NCI-H2227 (cell line): ENCODE measurements around the gene PRPF18.

ENCODE experiments used
- DNase-seq: peaks from one replicate; lab custom pipeline; 2025; ENCODE audit not compliant: unreplicated experiment; lab: John Stamatoyannopoulos, UW

PRPF18 gene

DNA sequence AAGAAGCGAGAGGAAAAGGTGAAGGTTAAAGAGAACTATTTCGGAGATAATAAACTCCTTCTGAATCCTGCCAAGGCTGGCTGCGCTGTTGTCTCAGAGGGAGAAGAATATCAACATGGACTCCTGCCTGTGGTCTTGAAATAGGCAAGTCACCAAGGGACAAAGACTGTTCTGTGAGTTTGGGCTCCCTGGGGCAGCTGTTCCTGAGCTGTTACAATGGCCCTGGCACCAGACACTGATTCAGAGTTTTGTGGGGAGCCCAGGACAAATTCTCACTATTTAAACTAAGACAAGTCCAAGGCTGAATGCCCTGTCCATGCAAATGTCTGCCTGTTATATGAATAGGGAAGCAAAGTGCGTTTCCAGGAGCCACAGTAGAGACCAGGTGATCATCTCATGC, 81.4 kb downstream of the PRPF18 start:
- DNase-seq = no peak

DNA sequence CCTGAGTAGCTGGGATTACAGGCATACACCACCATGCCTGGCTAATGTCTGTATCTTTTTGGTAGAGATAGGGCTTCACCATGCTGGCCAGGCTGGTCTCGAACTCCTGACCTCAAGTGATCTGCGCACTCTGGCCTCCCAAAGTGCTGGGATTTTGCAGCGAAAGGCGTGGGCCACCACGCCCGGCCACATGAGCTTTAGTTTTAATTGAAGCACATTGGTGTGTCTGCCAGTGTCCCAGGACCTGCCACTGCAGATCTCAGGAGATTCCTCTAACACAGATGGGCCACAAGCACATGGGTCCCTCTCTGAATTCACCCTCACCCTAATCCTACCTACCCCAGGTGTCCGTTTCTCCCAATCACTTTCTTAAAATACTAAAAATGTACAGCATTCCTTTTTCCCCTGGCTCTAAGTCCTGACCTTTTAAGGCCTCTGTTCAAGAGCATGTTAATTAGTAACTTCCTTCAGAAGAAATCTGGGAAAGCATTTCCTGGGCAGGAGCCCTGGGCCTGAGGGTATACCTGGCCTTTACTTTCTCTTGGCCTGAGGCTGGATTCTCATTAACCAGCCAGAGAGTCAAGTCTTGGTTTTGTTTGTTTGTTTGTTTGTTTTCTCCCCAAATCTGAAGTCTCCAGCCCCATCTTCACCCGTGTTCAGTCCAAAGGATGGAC, 82.6 kb downstream of the PRPF18 start:
- DNase-seq = no peak

DNA sequence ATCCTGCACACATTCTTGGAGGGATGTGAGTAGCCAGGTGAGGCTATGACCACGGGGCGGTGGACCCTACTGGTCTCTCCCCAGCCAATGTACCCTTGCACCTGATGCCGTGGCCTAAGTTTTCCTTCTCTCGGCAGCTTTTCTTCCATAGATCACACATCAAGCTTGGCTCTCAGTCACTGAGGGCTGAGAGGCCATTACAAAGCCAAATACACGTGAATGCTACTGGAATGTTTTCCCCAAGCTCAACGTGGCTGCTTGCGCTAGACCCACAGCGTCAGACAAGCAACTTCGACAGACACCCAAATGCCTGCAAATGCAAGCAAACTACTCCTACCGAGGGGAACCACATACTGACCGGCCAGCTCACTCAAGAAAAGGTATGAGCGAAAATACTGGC, 83.1 kb downstream of the PRPF18 start:
- DNase-seq = no peak

DNA sequence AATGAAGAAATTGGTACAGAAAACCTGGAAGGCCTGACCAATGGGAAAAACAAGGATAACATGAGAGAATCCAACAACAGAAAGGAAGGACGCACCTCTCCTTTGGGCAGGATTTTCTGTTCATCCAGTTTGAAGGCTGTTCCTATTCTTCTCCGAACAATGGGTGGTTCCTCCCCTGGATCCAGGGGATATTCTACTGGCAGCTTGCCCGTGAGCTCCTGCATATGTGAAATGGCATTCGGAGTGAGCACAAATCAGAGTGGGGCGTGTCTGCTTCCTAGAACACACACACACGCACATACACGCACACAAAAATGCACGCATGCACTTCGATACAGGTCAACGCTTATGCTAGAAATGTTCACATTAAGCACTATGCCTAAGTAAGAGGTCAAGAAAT, 83.5 kb downstream of the PRPF18 start:
- no peak for DNase-seq

DNA sequence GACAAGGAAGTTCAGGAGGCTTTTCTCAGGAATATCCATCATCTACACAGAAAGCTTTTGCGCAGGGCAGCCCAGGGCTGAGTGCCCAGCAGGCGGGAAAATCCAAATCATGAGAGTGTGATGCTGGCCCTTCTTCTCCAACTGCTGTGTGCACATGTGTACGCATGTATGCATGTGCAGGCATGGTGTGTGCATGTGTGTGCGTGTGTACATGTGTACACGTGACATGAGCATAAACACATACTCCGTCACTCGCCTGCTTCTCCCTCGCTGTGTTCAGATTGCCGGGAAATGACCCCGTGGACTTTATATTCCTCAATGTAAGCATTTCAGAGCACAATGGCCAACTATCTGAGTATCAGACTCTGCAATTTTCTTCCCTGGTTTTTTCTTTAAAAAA, 85.1 kb downstream of the PRPF18 start:
- no peak for DNase-seq

DNA sequence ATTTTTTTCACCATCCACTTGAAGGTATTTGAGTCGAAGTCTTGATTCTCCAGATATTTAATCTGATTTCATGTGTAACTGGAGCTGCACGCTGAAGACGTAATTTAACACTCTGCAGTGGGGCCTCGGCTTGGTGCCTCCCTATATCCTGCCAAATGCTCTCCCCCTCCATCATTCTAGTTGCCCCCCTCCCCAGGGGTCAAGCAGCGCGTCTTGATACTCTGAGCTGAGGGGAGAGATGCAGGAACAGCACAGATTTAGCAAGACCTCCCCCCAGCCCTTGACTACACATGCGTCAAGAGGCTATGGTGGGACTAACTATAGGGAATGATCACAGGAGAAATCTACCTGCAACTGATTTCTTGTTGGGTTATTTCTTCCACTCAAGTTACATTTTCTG, 85.8 kb downstream of the PRPF18 start:
- DNase-seq = no peak

DNA sequence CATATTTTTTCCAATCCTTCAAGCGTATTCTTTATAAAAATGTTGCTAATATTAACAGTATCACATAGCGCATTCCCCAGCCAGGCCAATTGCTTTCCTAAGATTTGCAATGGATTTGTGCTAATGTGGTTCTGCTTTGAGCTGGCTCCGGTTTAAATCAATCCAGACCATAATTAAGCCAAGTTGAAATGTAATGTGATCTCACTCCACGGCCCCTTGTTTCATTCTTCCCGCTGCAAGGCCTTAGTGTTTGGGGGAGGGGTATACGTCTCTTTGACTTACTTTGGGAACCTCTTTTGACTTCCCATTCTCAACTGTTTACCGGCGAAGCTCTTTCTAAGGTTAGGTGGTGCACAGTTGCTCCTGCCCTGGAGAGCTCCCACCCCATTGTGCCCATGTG, 86.4 kb downstream of the PRPF18 start:
- DNase-seq = no peak

DNA sequence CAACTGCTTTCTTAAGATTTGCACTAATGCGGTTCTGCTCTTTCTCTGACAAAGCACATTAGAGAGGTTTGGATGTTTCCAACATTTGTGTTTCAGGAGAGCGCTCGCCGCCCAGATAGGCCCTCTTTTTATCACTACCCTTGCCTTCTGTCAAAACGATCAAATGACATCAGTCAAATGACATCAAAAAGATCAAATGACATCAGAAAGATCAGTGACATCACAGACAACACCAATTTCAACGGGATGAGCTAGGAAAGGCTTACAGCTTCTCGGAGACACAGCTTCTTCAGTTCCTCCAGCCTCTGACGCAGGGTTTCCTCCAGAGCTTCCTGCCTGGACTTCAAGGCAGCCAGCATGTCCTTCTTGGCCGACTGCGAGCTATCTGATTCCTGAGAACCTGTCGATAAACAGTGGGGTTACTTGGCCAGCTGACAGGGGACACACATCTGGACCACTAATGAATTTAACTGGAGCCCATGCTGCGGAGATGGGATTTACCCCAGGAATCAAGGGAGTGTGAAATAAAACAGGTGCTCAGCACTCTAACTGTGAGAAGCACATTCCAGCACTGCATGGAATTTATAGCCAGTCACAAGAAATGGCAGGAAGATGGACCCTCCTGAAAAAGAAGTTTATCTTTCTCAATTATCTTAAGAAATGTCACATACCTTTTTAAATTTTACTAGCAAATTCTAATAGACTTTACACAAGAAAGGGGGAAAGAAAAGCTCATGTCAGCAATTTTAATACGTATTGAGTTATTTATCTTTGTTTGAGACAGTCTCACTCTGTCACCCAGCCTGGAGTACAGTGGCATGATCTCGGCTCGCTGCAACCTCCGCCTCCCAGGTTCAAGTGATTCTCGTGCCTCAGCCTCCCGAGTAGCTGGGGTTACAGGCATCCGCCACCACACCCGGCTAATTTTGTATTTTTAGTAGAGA, 88.2 kb downstream of the PRPF18 start:
- DNase-seq = no peak

DNA sequence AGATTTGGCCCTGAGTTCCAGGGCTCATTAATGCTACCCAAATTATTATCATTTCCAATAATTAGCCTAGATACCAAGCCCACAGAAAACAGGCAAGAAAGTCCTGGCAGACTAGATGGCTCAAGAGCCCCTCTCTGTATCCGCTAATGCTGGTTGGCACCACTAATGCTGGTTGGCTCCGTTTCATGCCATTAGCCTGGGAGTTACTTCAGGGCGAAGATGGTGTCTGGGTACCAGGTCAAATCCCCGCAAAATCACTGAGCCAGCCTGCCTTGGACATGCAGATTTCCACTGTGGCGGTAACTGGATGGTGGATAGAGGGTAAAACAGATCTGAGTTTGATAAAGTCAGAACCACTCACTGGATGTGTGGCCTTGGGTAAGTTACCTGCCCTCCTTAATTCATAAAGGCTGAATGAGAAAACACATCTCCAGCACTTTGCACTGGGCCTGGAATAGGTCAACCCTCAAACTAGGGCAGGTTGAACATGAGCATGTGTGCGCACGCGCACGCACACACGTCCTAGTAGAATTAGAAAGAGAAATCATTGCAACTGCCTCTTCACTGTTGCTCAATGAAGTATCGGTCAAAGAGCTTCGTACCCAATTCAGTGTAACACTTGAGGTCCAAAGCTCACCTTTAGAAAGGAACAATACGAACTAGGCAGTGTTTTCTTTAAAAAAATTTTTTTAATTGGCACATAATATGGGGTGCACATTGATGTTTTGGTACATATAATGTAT, 91.5 kb downstream of the PRPF18 start:
- DNase-seq = no peak
